ENCODE data around the gene RAB36. TPM values are rescaled to one million over a fixed set of nuclear protein-coding genes. Genes with fewer than 3 reads are reported as not detected.
A peak's percentile ranks its signal among the peaks of the same experiment; 100 is the strongest.

RAB36 gene
- total RNA-seq (1 to 10 TPM; 1.6 to 3.7 (median 2.7) TPM), polyA plus RNA-seq (1 to 10 TPM; 1.0 to 1.3 (median 1.2) TPM)
- long read RNA-seq, donor 1, result 0 reads
- long read RNA-seq, donor 2, result 0 reads

DNA sequence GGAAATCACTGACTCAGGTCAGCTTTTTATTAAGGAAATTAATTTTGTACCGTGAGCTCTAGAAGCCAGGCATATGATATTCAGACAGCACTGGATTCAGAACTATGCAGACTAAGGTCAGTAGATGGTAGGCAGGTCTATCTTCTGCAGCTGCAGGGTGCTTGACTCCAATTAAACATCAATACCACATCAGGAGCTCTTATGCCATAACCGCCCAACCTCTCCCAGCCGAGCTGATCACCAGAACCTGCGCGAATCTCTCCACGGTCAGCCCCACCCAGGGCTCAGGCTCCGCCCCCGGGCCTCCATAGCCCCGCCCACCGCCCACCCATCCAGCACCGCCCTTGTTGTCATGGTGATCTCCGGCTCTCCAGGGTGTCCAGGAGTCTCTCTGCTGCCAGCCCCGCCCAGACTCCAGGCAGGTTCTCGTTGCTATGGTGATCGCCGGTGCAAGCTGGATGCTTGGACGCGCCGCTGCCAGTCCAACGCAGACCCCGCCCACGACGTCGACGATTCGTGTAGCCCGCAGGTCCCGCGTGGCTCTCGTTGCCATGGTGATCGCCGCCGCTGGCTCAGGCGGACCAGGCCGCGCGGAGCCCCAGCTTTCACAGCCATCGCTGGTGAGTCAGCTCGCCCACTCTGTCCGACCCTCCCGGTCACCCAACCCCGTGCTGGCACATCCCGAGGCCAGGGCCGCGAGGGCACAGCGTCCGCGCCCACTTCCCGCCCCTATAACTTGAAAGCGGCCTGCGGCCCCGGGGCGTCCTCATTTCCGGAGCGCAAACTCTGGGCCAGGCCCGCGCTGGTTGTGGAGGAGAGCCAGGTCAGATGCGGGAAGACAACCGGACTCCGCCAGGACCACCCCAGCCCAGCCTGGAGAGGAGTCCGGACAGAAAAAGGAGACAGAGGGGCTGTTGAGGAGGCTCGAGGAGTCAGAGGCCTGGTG lies at the start of gene RAB36:
TSS of gene RAB36 (plus strand) at position 546 of the 946 bp plus-strand sequence. CDS start 1,140 bp downstream, outside the sequence.
- Histone ChIP-seq H3K27ac (peak within 1 kb of the TSS in 7 of 8 donors; percentile 15 to 80 (median 65)), H3K4me3 (peak within 1 kb of the TSS; percentile 24 to 71 (median 44)), H3K9me3 (no peaks in the 10 kb centered on the region), H3K27me3 (replicated peaks in 1 of 7) (no peaks in the 10 kb centered on the region), H3K36me3 (peaks cover 0 to 7% (median 0%) of the 10 kb centered on the region in 6 donors), H3K4me1 (peaks cover 26 to 89% (median 51%) of the 10 kb centered on the region in 6 donors)
- DNase-seq, result peak; percentile 99
- 10 to 16% (median 14%) methylated on average over 28 to 62 of the region's 62 CpGs for WGBS, 5 donors
- peak; percentile 35 to 82 (median 69) for TF ChIP-seq POLR2AphosphoS5 (IDR thresholded peaks at IDR 0.05)
- TF ChIP-seq CTCF (IDR thresholded peaks at IDR 0.05 in 8 of 11, conservative IDR thresholded peaks at IDR 0.05 in 3 of 11), result no peak
- no peak for TF ChIP-seq POLR2A (IDR thresholded peaks at IDR 0.05)
- intact Hi-C loops (cut with DNase I; ENCODE audit: low total_unique reads), result no loop called here

DNA sequence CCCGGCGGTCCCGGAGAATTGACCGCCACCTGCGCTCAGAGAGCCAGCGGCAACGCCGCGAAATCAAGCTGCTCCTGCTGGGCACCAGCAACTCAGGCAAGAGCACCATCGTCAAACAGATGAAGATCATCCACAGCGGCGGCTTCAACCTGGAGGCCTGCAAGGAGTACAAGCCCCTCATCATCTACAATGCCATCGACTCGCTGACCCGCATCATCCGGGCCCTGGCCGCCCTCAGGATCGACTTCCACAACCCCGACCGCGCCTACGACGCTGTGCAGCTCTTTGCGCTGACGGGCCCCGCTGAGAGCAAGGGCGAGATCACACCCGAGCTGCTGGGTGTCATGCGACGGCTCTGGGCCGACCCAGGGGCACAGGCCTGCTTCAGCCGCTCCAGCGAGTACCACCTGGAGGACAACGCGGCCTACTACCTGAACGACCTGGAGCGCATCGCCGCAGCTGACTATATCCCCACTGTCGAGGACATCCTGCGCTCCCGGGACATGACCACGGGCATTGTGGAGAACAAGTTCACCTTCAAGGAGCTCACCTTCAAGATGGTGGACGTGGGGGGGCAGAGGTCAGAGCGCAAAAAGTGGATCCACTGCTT lies 49.4 kb upstream of the RAB36 start:
- TF ChIP-seq POLR2AphosphoS5 (IDR thresholded peaks at IDR 0.05) (no peak), POLR2A (IDR thresholded peaks at IDR 0.05) (no peak)
- Histone ChIP-seq H3K27ac (no peak overlapping the region), H3K27me3 (replicated peaks in 1 of 7) (no peaks in the 10 kb centered on the region), H3K4me3 (no peak overlapping the region), H3K4me1 (peaks cover 10 to 33% (median 19%) of the 10 kb centered on the region in 6 donors), H3K9me3 (no peaks in the 10 kb centered on the region), H3K36me3 (peaks cover 0 to 11% (median 0%) of the 10 kb centered on the region in 6 donors)
- DNase-seq, result no peak
- WGBS, 5 donors, result 94 to 97% (median 95%) methylated on average over 36 to 45 of the region's 45 CpGs
- intact Hi-C loops (cut with DNase I; ENCODE audit: low total_unique reads), result no loop called here

- H3K4me3 ChIP-seq, result no peak overlapping the region
- no peak for DNase-seq
- H3K4me1 ChIP-seq, result peaks cover 12 to 44% (median 24%) of the 10 kb centered on the region in 6 donors
- no peaks in the 10 kb centered on the region for H3K9me3 ChIP-seq
- no peaks in the 10 kb centered on the region for H3K27me3 ChIP-seq (replicated peaks in 1 of 7)
- intact Hi-C loops (cut with DNase I; ENCODE audit: low total_unique reads), result no loop called here
- peaks cover 0 to 11% (median 0%) of the 10 kb centered on the region in 6 donors for H3K36me3 ChIP-seq
- WGBS, 5 donors, result 90 to 97% (median 93%) methylated on average over 11 to 16 of the region's 16 CpGs
- TF ChIP-seq CTCF (IDR thresholded peaks at IDR 0.05 in 8 of 11, conservative IDR thresholded peaks at IDR 0.05 in 3 of 11), result no peak
- TF ChIP-seq POLR2AphosphoS5 (IDR thresholded peaks at IDR 0.05), result no peak
- no peak for TF ChIP-seq POLR2A (IDR thresholded peaks at IDR 0.05)
- peak overlapping the region in 7 of 8 donors; percentile 35 to 83 (median 69) for H3K27ac ChIP-seq
Observed at GRCh38 chr22:23097412-23098229, 47.7 kb upstream of the RAB36 start.

- Histone ChIP-seq H3K4me1 (peaks cover 12 to 49% (median 26%) of the 10 kb centered on the region in 6 donors), H3K4me3 (no peak overlapping the region), H3K27ac (peak overlapping the region; percentile 35 to 83 (median 64)), H3K27me3 (replicated peaks in 1 of 7) (no peaks in the 10 kb centered on the region), H3K9me3 (no peaks in the 10 kb centered on the region), H3K36me3 (peaks cover 0 to 11% (median 0%) of the 10 kb centered on the region in 6 donors)
- 75 to 90% (median 79%) methylated on average over 5 of the region's 5 CpGs for WGBS, 5 donors
- DNase-seq, result no peak
- intact Hi-C loops (cut with DNase I; ENCODE audit: low total_unique reads), result no loop called here
- TF ChIP-seq POLR2A (IDR thresholded peaks at IDR 0.05) (no peak), POLR2AphosphoS5 (IDR thresholded peaks at IDR 0.05) (no peak), CTCF (IDR thresholded peaks at IDR 0.05 in 8 of 11, conservative IDR thresholded peaks at IDR 0.05 in 3 of 11) (no peak)
Observed at GRCh38 chr22:23098230-23098705, 47.0 kb upstream of the RAB36 start.

All from spleen (tissue), 13 donors.